IMR-90 (cell line): ENCODE data around the gene AICDA. TPM values are rescaled to one million over a fixed set of nuclear protein-coding genes. Genes with fewer than 3 reads are reported as not detected.

ENCODE experiments used
- ATAC-seq: fragments of 200-7000 bp; cut with Tn5 transposase; 2 replicates; pipeline ENCODE4 v1.9.1; 2020; ENCODE audit warnings: low read depth, mild to moderate bottlenecking, moderate library complexity
- BruUV-seq: library from RNA; stranded (reverse); fragments of 400-500 nt; replicated peaks from 2 replicates; lab custom pipeline; 2021; lab: Mats Ljungman, UMichigan
- CTCF ChIA-PET: fragments of 300-600 bp; formaldehyde crosslinking; extraction: SDS; loops from one replicate; lab custom pipeline; 2021; ENCODE audit warnings: antibody characterized with exemption; lab: Yijun Ruan, JAX
- POLR2A ChIA-PET: fragments of 300-600 bp; sonication (Branson Sonifier 250); formaldehyde crosslinking; loops from one replicate; lab custom pipeline; 2022; ENCODE audit warnings: antibody characterized with exemption; ENCODE audit not compliant: unreplicated experiment; lab: Charles Lee
- DNase-seq: peaks from one replicate; pipeline ENCODE4 v3.0.0; 2013
- H2AFZ ChIP-seq: replicated peaks from 2 replicates; pipeline ENCODE3; 2013; ENCODE audit warnings: low read length, mild to moderate bottlenecking; ENCODE audit not compliant: poor library complexity
- H2AK5ac ChIP-seq: 2 replicates; pipeline ENCODE4 v1.6.1; 2013; ENCODE audit warnings: low read depth, low read length, inconsistent platforms
- H2AK9ac ChIP-seq: replicated peaks from 2 replicates; pipeline ENCODE3; 2013; ENCODE audit warnings: mild to moderate bottlenecking, low read depth, low read length, moderate library complexity; ENCODE audit not compliant: poor library complexity
- H2BK120ac ChIP-seq: 2 replicates; pipeline ENCODE4 v1.6.1; 2013; ENCODE audit warnings: low read depth, low read length, inconsistent platforms
- H2BK15ac ChIP-seq: 3 replicates; pipeline ENCODE4 v1.6.1; 2013; ENCODE audit warnings: low read depth, low read length, inconsistent platforms
- H2BK20ac ChIP-seq: 2 replicates; pipeline ENCODE4 v1.6.1; 2013; ENCODE audit warnings: low read depth, mild to moderate bottlenecking, inconsistent platforms, low read length, moderate library complexity
- H2BK5ac ChIP-seq: 2 replicates; pipeline ENCODE4 v1.6.1; 2013; ENCODE audit warnings: mild to moderate bottlenecking, low read depth, low read length, inconsistent platforms; ENCODE audit not compliant: poor library complexity, severe bottlenecking
- H3K14ac ChIP-seq: replicated peaks from 2 replicates; pipeline ENCODE4 v1.6.1; 2013; ENCODE audit warnings: low read depth, low read length, inconsistent platforms
- H3K18ac ChIP-seq: 2 replicates; pipeline ENCODE4 v1.6.1; 2013; ENCODE audit warnings: low read depth, low read length, control low read depth
- H3K23ac ChIP-seq: 2 replicates; pipeline ENCODE4 v1.6.1; 2013; ENCODE audit warnings: low read depth, low read length, inconsistent platforms
- H3K27ac ChIP-seq: 2 replicates; pipeline ENCODE4 v1.5.1; 2013; ENCODE audit warnings: mild to moderate bottlenecking, control low read depth, low read length; ENCODE audit not compliant: insufficient read depth
- H3K27me3 ChIP-seq: 2 replicates; pipeline ENCODE4 v1.6.1; 2013; ENCODE audit warnings: low read length; ENCODE audit not compliant: control insufficient read depth, insufficient read depth
- H3K36me3 ChIP-seq: 2 replicates; pipeline ENCODE4 v1.6.1; 2013; ENCODE audit warnings: low read length, mixed read lengths; ENCODE audit not compliant: control insufficient read depth, insufficient read depth
- H3K4ac ChIP-seq: 2 replicates; pipeline ENCODE4 v1.6.1; 2013; ENCODE audit warnings: low read depth, low read length, inconsistent platforms
- H3K4me1 ChIP-seq: 2 replicates; pipeline ENCODE4 v1.6.1; 2013; ENCODE audit warnings: low read length, mixed read lengths; ENCODE audit not compliant: control insufficient read depth, insufficient read depth
- H3K4me2 ChIP-seq: 2 replicates; pipeline ENCODE4 v1.6.1; 2013; ENCODE audit warnings: low read depth, mild to moderate bottlenecking, control low read depth, low read length, moderate library complexity
- H3K4me3 ChIP-seq: 2 replicates; pipeline ENCODE4 v1.5.1; 2013; ENCODE audit warnings: low read depth, mild to moderate bottlenecking, control low read depth, low read length, moderate library complexity; ENCODE audit not compliant: insufficient read depth
- H3K56ac ChIP-seq: 2 replicates; pipeline ENCODE4 v1.6.1; 2013; ENCODE audit warnings: low read length, inconsistent platforms; ENCODE audit not compliant: insufficient read depth; ENCODE audit errors: extremely low read depth
- H3K79me1 ChIP-seq, 2 experiments: 2 replicates each; pipeline ENCODE4 v1.6.1; 2013; ENCODE audit warnings: low read length in 2 of 2, inconsistent platforms in 1 of 2, low read depth in 1 of 2
- H3K9ac ChIP-seq: 2 replicates; pipeline ENCODE4 v1.6.1; 2013; ENCODE audit warnings: low read depth, low read length, control low read depth
- H3K9me1 ChIP-seq: 2 replicates; pipeline ENCODE4 v1.6.1; 2013; ENCODE audit warnings: low read length, inconsistent platforms; ENCODE audit not compliant: insufficient read depth
- H3K9me3 ChIP-seq: 2 replicates; pipeline ENCODE4 v1.6.1; 2013; ENCODE audit warnings: low read length; ENCODE audit not compliant: control insufficient read depth, insufficient read depth
- H4K20me1 ChIP-seq: 2 replicates; pipeline ENCODE4 v1.6.1; 2013; ENCODE audit warnings: low read length, inconsistent platforms; ENCODE audit not compliant: insufficient read depth
- H4K5ac ChIP-seq: 2 replicates; pipeline ENCODE4 v1.6.1; 2013; ENCODE audit warnings: mild to moderate bottlenecking, low read depth, low read length, control low read depth
- H4K8ac ChIP-seq, 2 experiments: 2 replicates each; pipeline ENCODE4 v1.6.1; 2013; ENCODE audit warnings: low read depth in 2 of 2, low read length in 2 of 2, control low read depth in 1 of 2, inconsistent platforms in 1 of 2
- H4K91ac ChIP-seq: 2 replicates; pipeline ENCODE4 v1.6.1; 2013; ENCODE audit warnings: low read depth, low read length, inconsistent platforms; ENCODE audit not compliant: insufficient read depth
- BHLHE40 ChIP-seq: fragments of 150-350 bp; IDR thresholded peaks from 2 replicates; pipeline ENCODE4 v1.6.1; 2016; ENCODE audit warnings: mild to moderate bottlenecking, low read depth, low read length
- CEBPB ChIP-seq: IDR thresholded peaks from 2 replicates; pipeline ENCODE4 v1.6.1; 2012; ENCODE audit warnings: low read depth, low read length, improper control_type of control experiment
- CHD1 ChIP-seq: IDR thresholded peaks from 2 replicates; pipeline ENCODE4 v1.6.1; 2012; ENCODE audit warnings: low read depth, low read length, improper control_type of control experiment
- CTCF ChIP-seq: conservative IDR thresholded peaks from 2 replicates; pipeline ENCODE4 v1.5.1; 2012; ENCODE audit warnings: mild to moderate bottlenecking, low read depth, low read length, improper control_type of control experiment
- ELK1 ChIP-seq: fragments of 150-350 bp; IDR thresholded peaks from 2 replicates; pipeline ENCODE4 v1.6.1; 2016; ENCODE audit warnings: low read depth, mild to moderate bottlenecking, low read length, moderate library complexity, borderline replicate concordance
- FOS ChIP-seq: fragments of 150-350 bp; IDR thresholded peaks from 2 replicates; pipeline ENCODE4 v1.6.1; 2016; ENCODE audit warnings: low read depth, low read length
- MAFK ChIP-seq: IDR thresholded peaks from 2 replicates; pipeline ENCODE4 v1.6.1; 2012; ENCODE audit warnings: low read depth, low read length, improper control_type of control experiment
- MAZ ChIP-seq: IDR thresholded peaks from 2 replicates; pipeline ENCODE4 v1.6.1; 2012; ENCODE audit warnings: low read depth, mild to moderate bottlenecking, low read length, improper control_type of control experiment, moderate library complexity, borderline replicate concordance
- MXI1 ChIP-seq: IDR thresholded peaks from 2 replicates; pipeline ENCODE4 v1.6.1; 2012; ENCODE audit warnings: low read depth, mild to moderate bottlenecking, low read length, moderate library complexity, borderline replicate concordance
- NFE2L2 ChIP-seq: fragments of 150-350 bp; IDR thresholded peaks from 2 replicates; pipeline ENCODE4 v1.6.1; 2016; ENCODE audit warnings: low read depth, mild to moderate bottlenecking, low read length
- POLR2A ChIP-seq: IDR thresholded peaks from 2 replicates; pipeline ENCODE4 v1.6.1; 2012; ENCODE audit warnings: mild to moderate bottlenecking, low read depth, low read length
- RAD21 ChIP-seq: IDR thresholded peaks from 2 replicates; pipeline ENCODE4 v1.6.1; 2012; ENCODE audit warnings: low read length, improper control_type of control experiment
- RCOR1 ChIP-seq: IDR thresholded peaks from 2 replicates; pipeline ENCODE4 v1.6.1; 2012; ENCODE audit warnings: mild to moderate bottlenecking, low read length, improper control_type of control experiment; ENCODE audit not compliant: insufficient replicate concordance
- RFX5 ChIP-seq: IDR thresholded peaks from 2 replicates; pipeline ENCODE4 v1.8.0; 2012; ENCODE audit warnings: low read depth, mild to moderate bottlenecking, low read length, moderate library complexity
- SMC3 ChIP-seq: fragments of 150-350 bp; IDR thresholded peaks from 2 replicates; pipeline ENCODE4 v1.6.1; 2016; ENCODE audit warnings: low read depth, mild to moderate bottlenecking, antibody characterized with exemption, low read length, moderate library complexity
- WGBS, 2 experiments: methylation state at CpG; one replicate each; pipeline versions ENCODE4 v1.1.5 to v1.1.7; 2013; ENCODE audit warnings: missing lambda C conversion rate in 2 of 2; ENCODE audit not compliant: insufficient read length in 1 of 2; ENCODE audit errors: extremely low coverage in 2 of 2; 5-methylcytosine and 5-hydroxymethylcytosine counted together
- dilution Hi-C: fragments of 300-500 bp; cut with HindIII; formaldehyde crosslinking; loops from one replicate; pipeline ENCODE4 v1.14.3; 2018; ENCODE audit warnings: low sequenced_read_pairs; ENCODE audit not compliant: unreplicated experiment
- in situ Hi-C: fragments of 300-500 bp; cut with MboI; formaldehyde crosslinking; loops from 3 replicates; pipeline ENCODE4 v1.14.3; 2019; ENCODE audit warnings: low sequenced_read_pairs, inconsistent platforms, mixed read lengths
- intact Hi-C: fragments of 100-400 bp; cut with micrococcal nuclease; formaldehyde crosslinking; loops from 2 replicates; pipeline ENCODE4 v1.10.0; 2022
- polyA plus RNA-seq, 3 experiments: library from polyadenylated mRNA; depleted of rRNA; stranded (reverse); fragments of >200 nt; gene quantifications; 2 replicates each; pipeline ENCODE4 v1.2.3, GENCODE V29; 2012; ENCODE audit warnings: low replicate concordance in 1 of 3
- total RNA-seq: library from RNA; depleted of rRNA; stranded (reverse); fragments of >200 nt; gene quantifications from 2 replicates; pipeline ENCODE4 v1.2.3, GENCODE V29; 2012
- TF ChIP-seq, protein P1 (sequence below): fragments of 150-350 bp; IDR thresholded peaks from 2 replicates; pipeline ENCODE4 v1.6.1; 2017; ENCODE audit warnings: mild to moderate bottlenecking, antibody characterized with exemption, low read length, low read depth

AICDA gene
- total and polyA plus RNA-seq, 2 of the 4 experiments (the other 2 are of a cell fraction): not detected

DNA sequence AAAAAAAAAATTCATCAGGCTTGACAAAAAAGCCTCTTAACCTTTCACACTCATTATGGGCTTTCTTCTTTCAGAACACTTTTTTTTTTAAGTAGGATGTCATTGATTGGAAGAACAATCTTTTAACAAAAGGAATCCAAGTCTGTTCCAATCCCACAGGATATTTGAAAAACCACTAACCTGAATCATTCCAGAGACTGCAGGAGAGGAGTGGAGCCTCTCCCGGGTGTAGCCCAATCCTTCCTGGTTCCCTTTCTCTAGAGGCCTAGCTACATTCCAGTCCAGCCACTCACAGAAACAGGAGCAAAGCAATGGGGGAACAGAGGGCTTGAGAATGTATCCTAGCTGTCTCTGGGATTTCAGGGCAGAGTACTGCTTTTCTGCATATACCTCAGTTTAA lies 45.7 kb upstream of the AICDA start:
- H3K23ac ChIP-seq: no peak overlapping the region
- no peak overlapping the region for H3K27ac ChIP-seq
- H2BK5ac ChIP-seq: no peak overlapping the region
- H3K9me3 ChIP-seq: no peaks in the 10 kb centered on the region
- H3K9ac ChIP-seq: no peak overlapping the region
- BruUV-seq: no TSS peak
- H2AK5ac ChIP-seq: no peak overlapping the region
- H4K91ac ChIP-seq: no peak overlapping the region
- no peak overlapping the region for H2BK20ac ChIP-seq
- H2AK9ac ChIP-seq: no peak overlapping the region
- H3K9me1 ChIP-seq: no peaks in the 10 kb centered on the region
- no peak overlapping the region for H3K4me2 ChIP-seq
- H4K8ac ChIP-seq: no peak overlapping the region
- H2BK15ac ChIP-seq: no peak overlapping the region
- H3K4me1 ChIP-seq: no peaks in the 10 kb centered on the region
- H3K14ac ChIP-seq: no peak overlapping the region
- TF ChIP-seq NFE2L2 (no peak), FOS (no peak), MXI1 (no peak), BHLHE40 (no peak), SMC3 (no peak), MAFK (no peak), ELK1 (no peak), RFX5 (no peak), POLR2A (no peak), CEBPB (no peak), CHD1 (no peak), MAZ (no peak), RCOR1 (no peak), RAD21 (no peak), CTCF (no peak)
- TF ChIP-seq, protein P1, sequence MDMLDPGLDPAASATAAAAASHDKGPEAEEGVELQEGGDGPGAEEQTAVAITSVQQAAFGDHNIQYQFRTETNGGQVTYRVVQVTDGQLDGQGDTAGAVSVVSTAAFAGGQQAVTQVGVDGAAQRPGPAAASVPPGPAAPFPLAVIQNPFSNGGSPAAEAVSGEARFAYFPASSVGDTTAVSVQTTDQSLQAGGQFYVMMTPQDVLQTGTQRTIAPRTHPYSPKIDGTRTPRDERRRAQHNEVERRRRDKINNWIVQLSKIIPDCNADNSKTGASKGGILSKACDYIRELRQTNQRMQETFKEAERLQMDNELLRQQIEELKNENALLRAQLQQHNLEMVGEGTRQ: no peak
- ATAC-seq: peak; percentile 92
- intact Hi-C loops (loop anchor here (1.0 to 2.0 kb wide), 2 partner anchors 202 to 380 kb away; no protein-coding TSS in a partner anchor), dilution Hi-C loops (no loop called here), in situ Hi-C loops (loop anchor here (10.0 kb wide), 1 partner anchor 386 kb away; no protein-coding TSS in a partner anchor)
- H2BK120ac ChIP-seq: no peak overlapping the region
- peak; percentile 50 for DNase-seq
- H3K4ac ChIP-seq: no peak overlapping the region
- ChIA-PET POLR2A (no interaction called here), CTCF (interaction anchor here (0.5 to 1.8 kb wide), 5 partner anchors 181 to 816 kb away, joined by 3 to 12 read pairs (median 4); no protein-coding TSS in a partner anchor)
- H3K27me3 ChIP-seq: peaks cover 10% of the 10 kb centered on the region
- H3K79me1 ChIP-seq: no peaks in the 10 kb centered on the region
- WGBS, 2 experiments: no CpG with 5 or more reads among the region's 1 CpG
- no peak overlapping the region for H4K5ac ChIP-seq
- H4K20me1 ChIP-seq: no peaks in the 10 kb centered on the region
- H3K18ac ChIP-seq: no peak overlapping the region
- no peaks in the 10 kb centered on the region for H3K36me3 ChIP-seq
- no peak overlapping the region for H3K56ac ChIP-seq
- peak overlapping the region; percentile 41 for H2AFZ ChIP-seq
- no peak overlapping the region for H3K4me3 ChIP-seq
